IPS DF 6.9 (cell line): Measurements from ENCODE around the gene TNIK.
"Not testable (repeated sequence)": the region's sequence is repeated elsewhere in the genome, so short reads cannot be mapped to it uniquely, and the experiment has no call there.

Source experiments
- DNase-seq: peaks from one replicate; pipeline ENCODE4 v3.0.0-alpha.2; 2013; ENCODE audit warnings: low read depth, low spot score
- H3K27ac ChIP-seq: one replicate; pipeline ENCODE4 v1.5.1; 2013; ENCODE audit warnings: low read length, control low read depth
- H3K27me3 ChIP-seq: 2 replicates; pipeline ENCODE4 v1.6.1; 2013; ENCODE audit warnings: mild to moderate bottlenecking, low read length; ENCODE audit not compliant: control insufficient read depth, insufficient read depth
- H3K36me3 ChIP-seq: 2 replicates; pipeline ENCODE4 v1.6.1; 2013; ENCODE audit warnings: low read length; ENCODE audit not compliant: control insufficient read depth, insufficient read depth
- H3K4me1 ChIP-seq: 2 replicates; pipeline ENCODE4 v1.6.1; 2013; ENCODE audit warnings: low read length; ENCODE audit not compliant: control insufficient read depth, insufficient read depth
- H3K4me3 ChIP-seq: 2 replicates; pipeline ENCODE4 v1.5.1; 2013; ENCODE audit warnings: mild to moderate bottlenecking, low read length
- H3K9me3 ChIP-seq: 2 replicates; pipeline ENCODE4 v1.6.1; 2013; ENCODE audit warnings: low read length, inconsistent platforms; ENCODE audit not compliant: control insufficient read depth, insufficient read depth
- WGBS: extraction: QIAGEN DNeasy Blood & Tissue Kit; methylation state at CpG from one replicate; pipeline ENCODE4 v1.1.7; 2013; ENCODE audit warnings: mixed read lengths, missing lambda C conversion rate; ENCODE audit not compliant: insufficient read length, insufficient coverage; 5-methylcytosine and 5-hydroxymethylcytosine counted together

Gene TNIK

DNA sequence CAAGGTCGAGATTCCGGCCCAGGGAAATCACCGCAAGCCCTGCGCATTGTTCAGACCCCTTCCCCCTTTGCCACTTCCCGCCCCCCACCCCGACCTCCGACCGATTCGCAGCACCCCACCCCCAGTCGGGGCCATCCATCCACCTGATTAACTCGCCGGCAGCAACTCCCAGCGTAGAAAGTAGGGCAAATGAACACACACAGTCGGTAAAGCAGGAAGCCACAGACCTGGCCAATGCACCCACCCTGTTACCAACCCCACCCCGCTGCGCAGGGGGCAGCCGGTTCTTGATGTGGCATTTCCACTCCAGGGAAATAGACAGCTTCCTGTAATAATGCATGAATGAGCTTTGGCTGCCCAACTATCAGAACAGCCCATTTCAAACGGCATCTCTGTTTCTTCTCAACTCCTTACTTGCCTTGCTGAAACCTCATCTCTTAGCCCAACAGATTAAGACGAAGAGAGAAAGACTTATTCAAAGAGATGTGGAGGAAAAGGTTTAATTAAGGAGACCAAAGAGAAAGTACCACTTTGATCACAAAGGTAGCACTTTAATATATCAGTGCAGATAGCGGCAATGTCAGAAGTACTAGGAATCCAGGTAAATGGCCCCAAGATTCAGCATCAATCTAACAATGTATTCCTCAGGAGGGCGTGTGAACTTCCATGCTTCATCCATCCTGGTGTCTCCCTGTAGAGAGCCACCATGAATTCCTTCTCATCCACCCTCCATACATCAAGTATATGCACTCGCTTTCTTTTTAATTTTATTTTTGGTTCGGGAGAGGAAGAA, 1.9 kb downstream of the TNIK start:
- WGBS = no CpG with 5 or more reads among the region's 23 CpGs
- H3K4me3 ChIP-seq = peak overlapping the region; percentile 81; the same call in 1 of the 2 replicates
- H3K27ac ChIP-seq = no peak overlapping the region
- H3K36me3 ChIP-seq = no peaks in the 10 kb centered on the region
- peaks cover 6% of the 10 kb centered on the region; the same call in 1 of the 2 replicates for H3K4me1 ChIP-seq
- 0 out of 2 replicates have a peak, but pooled peaks cover 2% of the 10 kb centered on the region for H3K27me3 ChIP-seq
- no peak for DNase-seq
- H3K9me3 ChIP-seq = no peaks in the 10 kb centered on the region

DNA sequence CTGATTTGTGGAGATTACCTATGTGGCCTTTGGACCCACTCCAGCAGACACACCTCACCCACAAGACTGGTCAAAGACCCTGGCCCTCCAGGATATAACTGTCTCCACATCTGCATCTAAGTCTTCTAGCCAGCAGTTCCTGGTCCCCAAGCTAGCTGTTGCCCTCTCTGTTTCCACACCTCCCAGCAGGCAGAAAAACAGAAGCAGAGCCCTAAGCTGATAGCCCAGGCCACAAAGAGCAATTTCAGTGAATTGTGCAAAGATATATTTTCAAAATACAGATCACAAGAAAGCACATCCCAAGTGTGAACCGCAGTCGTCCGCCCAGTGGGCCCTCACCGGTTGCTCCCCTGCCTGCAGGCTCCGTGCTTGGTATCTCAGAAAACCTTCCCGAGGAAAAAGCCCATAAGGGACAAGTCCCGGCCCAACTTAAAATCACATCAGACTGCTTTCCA, 2.6 kb downstream of the TNIK start:
- DNase-seq = no peak
- Histone ChIP-seq H3K9me3 (no peaks in the 10 kb centered on the region), H3K27me3 (0 out of 2 replicates have a peak, but pooled peaks cover 2% of the 10 kb centered on the region), H3K36me3 (no peaks in the 10 kb centered on the region), H3K27ac (no peak overlapping the region), H3K4me1 (peaks cover 6% of the 10 kb centered on the region; the same call in 1 of the 2 replicates), H3K4me3 (peak overlapping the region; percentile 81; the same call in 1 of the 2 replicates)
- no CpG with 5 or more reads among the region's 7 CpGs for WGBS

DNA sequence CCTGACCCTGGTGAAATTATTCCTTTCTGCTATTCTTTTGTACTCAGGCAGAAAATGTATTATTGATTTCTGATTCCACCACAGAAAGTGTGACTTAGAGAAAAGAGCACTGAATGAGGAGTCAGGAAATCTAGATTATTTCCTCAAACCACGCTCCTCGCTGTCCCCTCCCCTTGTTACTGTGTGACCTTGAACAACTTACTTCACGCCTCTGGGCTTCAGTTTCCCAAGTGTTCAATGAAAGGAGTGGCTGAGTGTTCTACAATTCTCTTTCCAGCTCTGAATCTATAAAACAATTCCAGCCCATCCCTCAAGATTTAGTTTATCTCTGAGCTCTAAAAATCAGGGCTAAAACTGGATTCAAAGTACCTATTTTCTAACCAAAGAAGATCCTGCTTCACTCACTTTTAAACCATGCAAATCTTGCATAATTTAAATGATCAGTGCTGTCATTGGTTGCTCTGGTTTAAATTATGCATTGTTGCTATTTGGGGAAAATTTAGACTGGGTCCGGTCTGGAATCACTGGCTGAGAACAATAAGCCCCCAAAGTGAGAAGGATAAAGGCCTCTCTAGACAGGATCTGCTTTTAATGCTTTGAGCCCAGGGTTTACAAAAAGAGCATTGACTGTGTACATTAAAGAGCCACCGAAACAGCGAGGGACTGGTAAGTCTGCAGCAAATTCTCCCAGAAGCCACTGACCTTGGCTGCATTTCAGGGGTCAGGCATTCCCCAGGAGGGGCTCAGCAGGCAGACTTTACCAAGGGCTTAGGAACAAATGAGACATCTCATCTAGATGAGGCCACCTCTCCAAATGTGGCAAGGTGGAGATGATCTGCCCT, 3.2 kb downstream of the TNIK start:
- no CpG with 5 or more reads among the region's 6 CpGs for WGBS

DNA sequence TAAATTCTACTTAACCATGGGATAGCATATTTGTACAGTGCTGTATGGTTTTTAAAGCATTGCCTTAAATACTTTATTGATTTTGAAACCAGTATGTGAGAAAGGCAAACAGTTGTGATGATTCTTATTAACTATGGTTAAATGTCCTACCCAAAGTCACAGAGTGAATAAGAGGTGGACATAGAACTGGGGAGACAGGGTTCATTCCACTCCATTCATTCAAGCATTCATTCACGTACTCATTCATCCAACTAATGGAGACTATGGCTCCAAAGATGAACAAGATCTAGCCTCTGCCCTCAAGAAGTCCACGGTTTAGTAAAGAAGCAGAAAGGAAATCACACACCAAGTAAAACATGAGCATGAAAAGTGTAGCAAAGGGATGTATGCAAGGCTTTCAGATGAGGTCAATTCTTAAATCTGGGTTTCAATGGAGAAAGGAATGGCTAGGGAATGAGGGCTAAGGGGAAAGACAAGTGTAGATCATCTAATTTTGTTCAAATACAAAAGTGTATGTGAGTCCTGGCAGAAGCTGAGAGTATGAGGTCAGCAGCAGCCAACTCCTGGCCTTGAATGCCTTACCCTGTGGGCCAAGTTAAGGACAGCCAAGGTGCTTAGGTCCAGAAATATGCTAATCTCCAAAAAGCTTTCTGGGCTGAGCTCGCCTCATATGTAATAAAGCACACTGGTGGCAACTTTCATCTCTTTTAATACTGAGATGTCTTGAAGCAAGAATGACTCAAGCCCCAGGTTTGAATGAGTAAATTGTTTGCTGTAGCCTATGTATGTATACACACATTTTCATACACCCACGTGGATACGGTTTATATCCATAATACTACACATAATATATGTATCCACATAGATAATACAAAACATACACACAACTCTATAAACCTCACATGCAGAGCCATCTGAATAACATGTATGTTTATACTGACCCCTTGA, 4.3 kb downstream of the TNIK start:
- WGBS = no CpG with 5 or more reads among the region's 5 CpGs

More for the DNA sequence above, 3.2 kb downstream of the TNIK start:
- Histone ChIP-seq H3K9me3 (no peaks in the 10 kb centered on the region), H3K4me1 (peaks cover 6% of the 10 kb centered on the region; the same call in 1 of the 2 replicates), H3K4me3 (no peak overlapping the region; the same call in 1 of the 2 replicates), H3K27ac (no peak overlapping the region), H3K36me3 (no peaks in the 10 kb centered on the region), H3K27me3 (0 out of 2 replicates have a peak, but pooled peaks cover 2% of the 10 kb centered on the region)
- DNase-seq = no peak

DNA sequence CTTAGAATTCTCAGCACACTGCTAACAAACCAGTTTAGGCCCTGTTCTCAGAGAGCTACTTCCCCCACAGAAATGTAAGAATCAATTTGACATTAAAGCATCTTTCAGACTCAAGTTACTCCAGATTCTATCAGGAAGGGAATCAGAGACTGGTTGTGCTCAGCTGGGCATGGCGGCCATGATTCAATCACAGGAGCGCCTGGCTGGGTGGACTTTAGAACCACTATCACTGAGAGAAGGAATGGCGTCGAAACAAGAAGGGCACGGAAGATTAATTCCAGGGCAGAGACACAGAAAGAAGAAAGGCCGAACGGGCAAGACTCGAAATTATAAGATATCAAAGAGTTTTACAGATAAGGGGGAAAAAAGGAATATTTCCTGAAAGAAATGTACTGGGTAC, 6.2 kb downstream of the TNIK start:
- Histone ChIP-seq H3K4me3 (no peak overlapping the region), H3K36me3 (no peaks in the 10 kb centered on the region), H3K27me3 (no peaks in the 10 kb centered on the region), H3K27ac (no peak overlapping the region), H3K4me1 (peaks cover 6% of the 10 kb centered on the region; the same call in 1 of the 2 replicates), H3K9me3 (no peaks in the 10 kb centered on the region)
- WGBS = no CpG with 5 or more reads among the region's 8 CpGs
- DNase-seq = no peak

More for the DNA sequence above, 4.3 kb downstream of the TNIK start:
- no peak overlapping the region for H3K27ac ChIP-seq
- H3K27me3 ChIP-seq = no peaks in the 10 kb centered on the region
- no peaks in the 10 kb centered on the region for H3K9me3 ChIP-seq
- H3K4me1 ChIP-seq = peaks cover 6% of the 10 kb centered on the region; the same call in 1 of the 2 replicates
- DNase-seq = no peak
- no peaks in the 10 kb centered on the region for H3K36me3 ChIP-seq
- H3K4me3 ChIP-seq = no peak overlapping the region

DNA sequence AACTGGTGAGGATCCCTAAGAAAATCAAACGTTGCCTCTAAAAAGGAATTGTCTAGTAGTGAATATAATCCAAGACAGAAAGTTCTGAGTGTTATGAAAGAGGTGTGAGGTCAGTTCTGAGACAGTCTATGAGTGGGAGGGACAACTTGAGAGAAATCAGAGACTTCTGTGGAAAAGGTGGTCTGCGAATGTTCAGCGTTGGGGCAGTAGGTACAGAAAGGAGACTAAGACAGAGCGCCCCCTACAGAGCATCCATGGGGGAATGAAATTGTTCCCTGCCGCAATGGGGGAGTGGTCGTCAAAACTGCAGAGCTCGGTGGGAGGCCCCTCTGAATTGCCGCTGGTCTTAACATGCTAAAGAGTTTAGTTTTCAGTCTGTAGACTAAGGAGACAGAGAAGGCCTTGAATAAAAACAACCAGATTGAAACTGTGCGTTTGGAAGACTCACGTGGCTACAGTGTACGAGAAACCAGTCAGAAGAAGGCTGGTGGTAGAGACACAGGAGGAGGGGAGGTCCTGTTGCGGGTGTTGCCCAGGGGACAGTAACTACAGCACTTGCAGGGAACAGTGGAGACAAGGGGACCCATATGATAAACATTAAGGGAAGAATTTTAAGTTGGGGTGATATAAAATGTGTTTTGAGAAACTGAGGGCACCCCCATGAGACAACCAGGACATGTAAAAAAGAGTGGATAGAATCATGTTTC, 6.9 kb downstream of the TNIK start:
- peaks cover 6% of the 10 kb centered on the region; the same call in 1 of the 2 replicates for H3K4me1 ChIP-seq
- no peaks in the 10 kb centered on the region for H3K36me3 ChIP-seq
- H3K4me3 ChIP-seq = no peak overlapping the region
- WGBS = no CpG with 5 or more reads among the region's 12 CpGs
- H3K9me3 ChIP-seq = no peaks in the 10 kb centered on the region
- H3K27me3 ChIP-seq = no peaks in the 10 kb centered on the region
- DNase-seq = no peak
- no peak overlapping the region for H3K27ac ChIP-seq

DNA sequence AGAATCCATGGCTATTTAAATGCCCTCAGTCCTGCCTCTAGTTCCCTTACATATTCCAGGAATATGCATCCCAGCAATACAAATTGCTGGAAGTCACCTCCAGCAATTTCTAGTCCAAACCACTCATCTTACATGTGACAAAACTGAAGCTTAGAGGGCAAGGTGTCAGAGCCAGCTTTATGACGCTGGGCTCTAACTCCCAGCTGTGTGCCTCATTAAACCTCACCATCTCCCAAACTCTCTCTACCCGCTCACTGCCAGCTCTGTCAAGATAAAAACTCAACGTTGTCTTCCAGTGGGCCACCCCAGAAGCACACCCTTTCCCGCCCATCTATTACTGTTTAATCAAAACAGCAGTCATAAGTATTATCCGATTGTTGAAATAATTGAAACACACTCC, 7.9 kb downstream of the TNIK start:
- Histone ChIP-seq H3K27ac (no peak overlapping the region), H3K9me3 (no peaks in the 10 kb centered on the region), H3K27me3 (no peaks in the 10 kb centered on the region), H3K36me3 (no peaks in the 10 kb centered on the region), H3K4me1 (peaks cover 3% of the 10 kb centered on the region; the same call in 1 of the 2 replicates), H3K4me3 (no peak overlapping the region)
- WGBS = no CpG with 5 or more reads among the region's 5 CpGs
- DNase-seq = no peak

DNA sequence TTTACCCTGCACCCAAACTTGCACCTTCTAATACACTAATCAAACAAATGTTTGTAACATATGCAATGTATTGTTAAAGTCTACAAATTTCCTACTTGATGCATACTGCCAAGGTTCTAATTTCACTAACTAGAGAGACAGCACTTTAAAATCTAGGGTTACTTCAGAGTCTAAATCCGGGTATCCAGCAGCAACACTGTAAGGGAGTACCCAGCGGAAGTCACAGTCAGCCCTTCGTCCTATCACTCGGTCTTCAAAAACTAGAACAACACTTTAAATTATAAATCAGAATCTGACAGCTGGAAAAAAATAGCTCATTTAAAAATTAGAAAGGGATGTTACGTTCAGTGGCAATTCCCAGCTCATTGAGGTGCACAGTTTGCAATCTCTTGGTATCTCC, 8.3 kb downstream of the TNIK start:
- DNase-seq = no peak
- Histone ChIP-seq H3K4me3 (no peak overlapping the region), H3K9me3 (no peaks in the 10 kb centered on the region), H3K36me3 (no peaks in the 10 kb centered on the region), H3K27me3 (no peaks in the 10 kb centered on the region), H3K27ac (no peak overlapping the region), H3K4me1 (peaks cover 1% of the 10 kb centered on the region; the same call in 1 of the 2 replicates)
- WGBS = no CpG with 5 or more reads among the region's 5 CpGs

DNA sequence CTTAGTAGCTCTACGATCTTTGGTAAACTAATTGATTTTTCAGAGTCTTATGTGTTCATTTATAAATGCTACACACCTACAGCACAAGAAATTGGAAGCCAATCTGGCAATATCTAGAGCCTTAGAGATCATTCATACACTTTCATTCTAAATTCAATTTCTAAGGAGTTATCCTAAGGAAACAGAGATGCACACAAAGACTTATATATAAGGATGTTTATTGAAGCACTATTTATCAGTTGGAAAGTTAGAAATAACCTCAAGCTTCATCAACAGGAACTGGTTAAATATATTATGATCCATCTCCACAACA, 12.7 kb downstream of the TNIK start:
- no CpG with 5 or more reads among the region's 1 CpG for WGBS
- H3K4me1 ChIP-seq, H3K27me3 ChIP-seq, H3K9me3 ChIP-seq, H3K27ac ChIP-seq, H3K4me3 ChIP-seq, DNase-seq, H3K36me3 ChIP-seq: not testable (repeated sequence)
